ENCODE results near the gene LRRC30. TPM values are rescaled to one million over a fixed set of nuclear protein-coding genes. Genes with fewer than 3 reads are reported as not detected.
A peak's percentile ranks its signal among the peaks of the same experiment; 100 is the strongest.

Gene LRRC30
- total and polyA plus RNA-seq, 2 experiments from 2014 or later, result not detected

DNA sequence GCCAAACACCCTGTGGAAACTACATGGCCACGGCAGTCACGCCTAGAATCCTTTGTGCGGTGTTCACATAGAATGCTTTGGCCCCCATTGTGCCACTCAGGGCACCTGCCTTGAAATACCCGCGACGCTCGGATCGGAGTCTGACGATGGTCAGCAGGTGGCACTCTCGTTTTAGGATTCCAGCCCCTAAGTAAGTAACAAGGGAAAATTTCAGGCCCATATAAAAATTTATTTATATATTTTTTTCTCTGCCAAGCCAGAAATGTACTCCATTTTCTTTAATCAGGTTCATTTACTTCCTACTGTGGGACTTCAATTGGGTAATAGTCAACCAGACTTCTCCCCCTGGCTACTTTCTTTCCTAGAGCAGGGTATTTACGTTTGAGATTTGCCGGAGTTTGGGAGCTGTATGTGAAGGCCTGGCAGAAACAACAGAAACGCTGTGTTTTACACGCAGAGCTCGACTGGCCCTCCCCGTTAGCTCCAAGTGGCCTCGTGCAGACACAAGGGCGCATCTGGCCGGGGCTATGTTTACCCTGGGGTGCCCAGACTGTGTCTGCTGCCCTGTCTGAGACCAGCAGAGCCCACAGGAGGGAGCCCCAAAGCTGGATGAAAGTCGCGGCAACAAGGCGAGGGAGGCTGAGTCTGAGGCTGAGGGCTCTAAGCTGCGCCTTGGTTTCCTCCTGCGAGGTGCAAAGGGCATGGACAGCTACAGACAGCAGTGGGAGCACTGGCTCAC lies 41.6 kb downstream of the LRRC30 start:
- peaks cover 1% of the 10 kb centered on the region for H3K27me3 ChIP-seq
- peak overlapping the region; percentile 30 for H2AFZ ChIP-seq
- no peaks in the 10 kb centered on the region for H3K4me1 ChIP-seq (ENCODE audit: insufficient read depth)
- 16% methylated on average over 24 of the region's 24 CpGs for WGBS (ENCODE audit: low lambda C conversion rate, missing lambda C conversion rate)
- peak overlapping the region; percentile 51 for H3K27ac ChIP-seq
- peak; percentile 84 for DNase-seq (ENCODE audit: low spot score)
- no peaks in the 10 kb centered on the region for H3K36me3 ChIP-seq (replicated peaks; ENCODE audit: insufficient read depth, low read depth)
- H3K9me2 ChIP-seq (replicated peaks; ENCODE audit: insufficient read depth), result no peaks in the 10 kb centered on the region
- no peaks in the 10 kb centered on the region for H4K20me1 ChIP-seq (ENCODE audit: insufficient read depth, poor library complexity, severe bottlenecking)
- no peak for TF ChIP-seq EZH2phosphoT487 (IDR thresholded peaks at IDR 0.05; ENCODE audit: low read depth, severe bottlenecking, unreplicated experiment)
- no peak for TF ChIP-seq EZH2 (IDR thresholded peaks at IDR 0.05; ENCODE audit: borderline replicate concordance)
- TF ChIP-seq, protein P1, sequence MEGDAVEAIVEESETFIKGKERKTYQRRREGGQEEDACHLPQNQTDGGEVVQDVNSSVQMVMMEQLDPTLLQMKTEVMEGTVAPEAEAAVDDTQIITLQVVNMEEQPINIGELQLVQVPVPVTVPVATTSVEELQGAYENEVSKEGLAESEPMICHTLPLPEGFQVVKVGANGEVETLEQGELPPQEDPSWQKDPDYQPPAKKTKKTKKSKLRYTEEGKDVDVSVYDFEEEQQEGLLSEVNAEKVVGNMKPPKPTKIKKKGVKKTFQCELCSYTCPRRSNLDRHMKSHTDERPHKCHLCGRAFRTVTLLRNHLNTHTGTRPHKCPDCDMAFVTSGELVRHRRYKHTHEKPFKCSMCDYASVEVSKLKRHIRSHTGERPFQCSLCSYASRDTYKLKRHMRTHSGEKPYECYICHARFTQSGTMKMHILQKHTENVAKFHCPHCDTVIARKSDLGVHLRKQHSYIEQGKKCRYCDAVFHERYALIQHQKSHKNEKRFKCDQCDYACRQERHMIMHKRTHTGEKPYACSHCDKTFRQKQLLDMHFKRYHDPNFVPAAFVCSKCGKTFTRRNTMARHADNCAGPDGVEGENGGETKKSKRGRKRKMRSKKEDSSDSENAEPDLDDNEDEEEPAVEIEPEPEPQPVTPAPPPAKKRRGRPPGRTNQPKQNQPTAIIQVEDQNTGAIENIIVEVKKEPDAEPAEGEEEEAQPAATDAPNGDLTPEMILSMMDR (IDR thresholded peaks at IDR 0.05; ENCODE audit: poor library complexity), result peak; percentile 70
- H3K79me2 ChIP-seq, result no peaks in the 10 kb centered on the region
- H3K9me3 ChIP-seq (ENCODE audit: low read depth), result no peaks in the 10 kb centered on the region
- H3K4me3 ChIP-seq, result no peak overlapping the region
- peak overlapping the region; percentile 67 for H3K4me2 ChIP-seq

DNA sequence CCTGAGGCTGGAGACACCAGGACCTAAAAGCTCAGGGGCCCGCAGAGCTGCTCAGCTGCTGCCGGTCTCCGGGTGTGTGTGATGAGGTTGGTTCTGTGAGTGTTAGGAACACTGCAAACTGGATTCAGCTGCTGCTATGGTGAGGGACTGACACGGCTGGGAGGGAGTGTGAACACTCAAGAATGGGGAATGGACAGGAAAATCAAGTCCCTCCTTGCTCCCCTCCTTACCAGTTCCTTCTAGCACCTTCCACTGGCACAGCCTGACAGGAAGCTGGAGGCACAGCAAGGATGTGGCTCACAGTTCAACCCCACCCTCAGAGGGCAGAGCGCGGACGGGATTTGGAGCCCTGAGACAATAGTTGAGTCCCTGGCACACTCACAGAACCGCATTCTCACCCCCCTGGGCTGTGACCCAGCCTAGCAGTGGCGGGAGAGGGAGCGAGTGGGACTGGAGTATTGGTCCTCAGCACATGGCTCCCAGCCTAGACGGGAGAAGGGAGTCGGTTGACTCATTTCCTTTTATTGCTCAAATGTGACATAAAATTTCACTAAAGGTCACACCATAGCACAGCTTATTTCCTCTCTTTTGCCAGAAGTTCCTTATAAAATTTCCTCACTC lies 42.5 kb downstream of the LRRC30 start:
- DNase-seq (ENCODE audit: low spot score), result peak; percentile 20
- no peaks in the 10 kb centered on the region for H4K20me1 ChIP-seq (ENCODE audit: insufficient read depth, poor library complexity, severe bottlenecking)
- no peak overlapping the region for H2AFZ ChIP-seq
- H3K27me3 ChIP-seq, result peaks cover 11% of the 10 kb centered on the region
- no peaks in the 10 kb centered on the region for H3K4me1 ChIP-seq (ENCODE audit: insufficient read depth)
- no peaks in the 10 kb centered on the region for H3K9me3 ChIP-seq (ENCODE audit: low read depth)
- 73% methylated on average over 12 of the region's 12 CpGs for WGBS (ENCODE audit: low lambda C conversion rate, missing lambda C conversion rate)
- no peaks in the 10 kb centered on the region for H3K36me3 ChIP-seq (replicated peaks; ENCODE audit: insufficient read depth, low read depth)
- H3K79me2 ChIP-seq, result no peaks in the 10 kb centered on the region
- no peak overlapping the region for H3K4me3 ChIP-seq
- no peak overlapping the region for H3K27ac ChIP-seq
- no peaks in the 10 kb centered on the region for H3K9me2 ChIP-seq (replicated peaks; ENCODE audit: insufficient read depth)
- H3K4me2 ChIP-seq, result peak overlapping the region; percentile 67
- TF ChIP-seq, protein P1 (IDR thresholded peaks at IDR 0.05; ENCODE audit: poor library complexity), result no peak
- no peak for TF ChIP-seq EZH2 (IDR thresholded peaks at IDR 0.05; ENCODE audit: borderline replicate concordance)
- TF ChIP-seq EZH2phosphoT487 (IDR thresholded peaks at IDR 0.05; ENCODE audit: low read depth, severe bottlenecking, unreplicated experiment), result no peak

- Histone ChIP-seq H3K79me2 (no peaks in the 10 kb centered on the region), H3K27me3 (peaks cover 30% of the 10 kb centered on the region), H3K4me1 (ENCODE audit: insufficient read depth) (no peaks in the 10 kb centered on the region), H3K27ac (no peak overlapping the region), H3K4me2 (no peak overlapping the region), H3K36me3 (replicated peaks; ENCODE audit: insufficient read depth, low read depth) (no peaks in the 10 kb centered on the region), H3K9me2 (replicated peaks; ENCODE audit: insufficient read depth) (no peaks in the 10 kb centered on the region), H2AFZ (no peak overlapping the region), H3K9me3 (ENCODE audit: low read depth) (no peaks in the 10 kb centered on the region), H3K4me3 (no peak overlapping the region), H4K20me1 (ENCODE audit: insufficient read depth, poor library complexity, severe bottlenecking) (no peaks in the 10 kb centered on the region)
- TF ChIP-seq EZH2phosphoT487 (IDR thresholded peaks at IDR 0.05; ENCODE audit: low read depth, severe bottlenecking, unreplicated experiment), result no peak
- no peak for TF ChIP-seq EZH2 (IDR thresholded peaks at IDR 0.05; ENCODE audit: borderline replicate concordance)
- TF ChIP-seq, protein P1 (IDR thresholded peaks at IDR 0.05; ENCODE audit: poor library complexity), result no peak
- DNase-seq (ENCODE audit: low spot score), result no peak
- 92% methylated on average over 2 of the region's 2 CpGs for WGBS (ENCODE audit: low lambda C conversion rate, missing lambda C conversion rate)
Observed at GRCh38 chr18:7281579-7281978, 50.7 kb downstream of the LRRC30 start.

Other genes with a start within 250 kb of the LRRC30 start
- 50.3 and 52.7 TPM in 2 replicates for gene LAMA1, start 113.3 kb upstream of the LRRC30 start, total RNA-seq
- gene LAMA1, start 113.3 kb upstream of the LRRC30 start, polyA plus RNA-seq, result 27.7 and 29.0 TPM in 2 replicates